NOMO-1 (cell line): ENCODE measurements around the gene GLOD4.
A peak's percentile ranks its signal among the peaks of the same experiment; 100 is the strongest.
"Not testable (repeated sequence)": the region's sequence is repeated elsewhere in the genome, so short reads cannot be mapped to it uniquely, and the experiment has no call there.

Source experiments
- DNase-seq, 2 experiments: peaks; one replicate each; lab custom pipeline; 2025; ENCODE audit not compliant: unreplicated experiment in 2 of 2; lab: John Stamatoyannopoulos, UW

GLOD4 gene, protein sequence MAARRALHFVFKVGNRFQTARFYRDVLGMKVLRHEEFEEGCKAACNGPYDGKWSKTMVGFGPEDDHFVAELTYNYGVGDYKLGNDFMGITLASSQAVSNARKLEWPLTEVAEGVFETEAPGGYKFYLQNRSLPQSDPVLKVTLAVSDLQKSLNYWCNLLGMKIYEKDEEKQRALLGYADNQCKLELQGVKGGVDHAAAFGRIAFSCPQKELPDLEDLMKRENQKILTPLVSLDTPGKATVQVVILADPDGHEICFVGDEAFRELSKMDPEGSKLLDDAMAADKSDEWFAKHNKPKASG

DNA sequence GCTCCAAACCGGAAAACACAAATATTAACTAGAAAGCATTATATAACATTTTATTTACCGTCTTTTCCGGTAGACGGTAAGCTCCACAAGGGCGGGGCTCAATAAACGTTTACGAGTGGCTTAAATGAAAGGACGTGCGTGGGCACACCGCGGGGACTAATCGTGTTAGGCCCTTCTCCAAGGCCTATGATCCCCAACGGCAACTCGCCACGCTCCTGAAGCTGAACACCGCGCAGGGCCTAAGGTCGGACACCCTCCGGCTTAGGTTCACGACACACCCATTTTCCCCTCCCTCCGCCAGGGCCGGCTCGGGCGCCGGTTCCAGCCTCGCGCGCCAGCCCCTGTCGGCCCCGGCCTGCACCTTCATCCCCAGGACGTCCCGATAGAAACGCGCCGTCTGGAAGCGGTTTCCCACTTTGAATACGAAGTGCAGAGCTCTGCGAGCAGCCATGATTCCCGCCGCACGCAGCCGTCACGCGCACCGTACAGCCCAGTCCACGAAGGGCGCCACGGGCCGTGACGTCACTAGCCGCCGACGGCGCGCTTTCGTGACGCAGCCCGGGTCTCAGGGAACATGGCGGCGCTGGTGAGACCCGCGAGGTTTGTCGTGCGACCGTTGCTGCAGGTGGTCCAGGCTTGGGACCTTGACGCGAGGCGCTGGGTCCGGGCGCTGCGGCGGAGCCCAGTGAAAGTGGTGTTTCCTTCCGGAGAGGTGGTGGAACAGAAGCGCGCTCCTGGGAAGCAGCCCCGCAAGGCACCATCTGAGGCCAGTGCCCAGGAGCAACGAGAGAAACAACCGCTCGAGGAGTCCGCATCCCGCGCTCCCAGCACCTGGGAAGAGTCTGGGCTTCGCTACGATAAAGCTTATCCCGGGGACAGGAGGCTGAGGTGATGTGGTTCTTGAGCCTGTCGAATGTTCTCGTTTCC is at the start of gene GLOD4, which contains the start of gene MRM3:
Gene GLOD4 (minus strand): TSS at position 476 of the 927 bp plus-strand sequence. CDS start 25 bp downstream, at position 451.
Gene MRM3 (plus strand): TSS at position 549 of the 927 bp plus-strand sequence. CDS start 26 bp downstream, at position 575.
- DNase-seq: peak; percentile 76 to 77

DNA sequence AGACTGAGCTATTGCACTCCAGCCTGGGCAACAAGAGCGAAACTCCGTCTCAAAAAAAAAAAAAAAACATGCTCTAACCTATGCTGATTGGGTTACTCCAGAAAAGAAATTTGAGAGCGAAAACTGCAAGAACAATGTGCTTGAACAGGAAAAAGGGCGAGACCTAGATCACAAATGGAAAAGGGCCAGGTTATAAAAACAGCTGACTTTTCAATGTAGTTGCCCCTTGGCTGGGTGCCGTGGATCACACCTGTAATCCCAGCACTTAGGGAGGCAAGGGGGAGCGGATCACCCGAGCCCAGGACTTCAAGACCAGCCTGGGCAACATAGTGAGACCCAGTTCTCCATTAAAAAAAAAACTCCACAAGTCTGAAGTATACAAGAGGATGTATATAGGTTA is 48.9 kb upstream of the GLOD4 start:
- DNase-seq: no peak

DNA sequence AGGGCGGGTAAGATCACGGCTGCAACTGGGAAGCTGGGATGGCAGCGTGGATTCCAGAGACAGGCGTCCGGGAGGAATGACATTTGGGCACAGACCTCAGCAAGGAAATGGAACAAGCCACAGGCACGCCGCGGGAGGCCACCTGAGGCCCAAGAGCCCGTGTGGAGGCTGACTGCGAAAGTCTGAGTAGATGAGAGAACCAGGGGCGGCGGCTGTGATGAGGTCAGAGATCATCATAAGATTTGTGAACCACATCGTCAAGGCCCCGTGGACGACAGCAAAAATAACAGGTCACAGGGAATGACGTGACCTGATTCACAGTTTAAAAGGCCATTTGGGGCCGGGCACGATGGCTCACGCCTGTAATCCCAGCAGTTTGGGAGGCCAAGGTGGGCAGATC is 48.3 kb upstream of the GLOD4 start:
- DNase-seq: no peak

DNA sequence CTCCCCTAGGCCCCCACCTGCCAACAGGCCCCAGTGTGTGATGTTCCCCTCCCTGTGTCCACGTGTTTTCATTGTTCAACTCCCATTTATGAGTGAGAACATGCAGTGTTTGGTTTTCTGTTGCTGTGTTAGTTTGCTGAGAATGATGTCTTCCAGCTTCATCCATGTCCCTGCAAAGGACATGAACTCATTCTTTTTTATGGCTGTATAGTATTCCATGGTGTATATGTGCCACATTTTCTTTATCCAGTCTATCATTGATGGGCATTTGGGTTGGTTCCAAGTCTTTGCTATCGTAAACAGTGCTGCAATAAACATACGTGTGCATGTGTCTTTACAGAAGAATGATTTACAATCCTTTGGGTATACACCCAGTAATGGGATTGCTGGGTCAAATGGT is 47.5 kb upstream of the GLOD4 start:
- DNase-seq: not testable (repeated sequence)

DNA sequence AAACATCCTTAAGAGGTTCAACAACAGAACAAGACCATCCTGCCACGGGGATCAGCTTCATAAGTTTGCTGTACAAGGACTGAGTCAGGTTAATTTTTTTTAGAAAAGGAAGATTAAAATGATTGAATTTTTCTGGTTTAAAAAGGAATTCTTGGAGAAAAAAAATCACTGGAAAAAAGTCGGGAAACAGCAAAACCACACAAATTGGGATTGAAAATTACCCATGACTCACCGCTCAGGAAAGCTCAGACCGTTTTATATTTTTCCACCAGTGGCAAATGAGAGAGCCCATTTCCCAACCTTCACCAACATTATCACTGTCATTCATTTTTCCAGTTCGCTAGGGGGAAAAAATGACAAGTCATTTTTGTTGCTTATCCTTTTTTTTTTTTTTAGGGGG is 46.7 kb upstream of the GLOD4 start:
- DNase-seq: no peak

DNA sequence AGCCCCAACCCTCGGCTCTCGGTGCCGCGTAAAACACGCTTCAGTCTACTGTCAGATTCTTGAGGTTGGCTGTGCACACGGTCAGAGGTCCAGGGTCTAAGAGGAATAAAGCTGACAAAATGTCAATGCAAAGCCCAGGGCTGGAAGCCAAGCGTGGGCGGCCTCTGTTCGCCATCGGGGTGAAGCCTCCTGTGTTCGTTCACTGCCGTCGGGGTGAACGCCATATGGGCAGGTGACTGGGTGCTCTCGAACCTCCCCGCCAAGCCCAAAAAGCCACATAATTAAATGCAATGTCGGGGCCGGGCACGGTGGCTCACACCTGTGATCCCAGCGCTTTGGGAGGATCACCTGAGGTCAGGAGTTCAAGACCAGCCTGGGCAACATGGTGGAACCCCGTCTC is 44.7 kb upstream of the GLOD4 start:
- DNase-seq: no peak

DNA sequence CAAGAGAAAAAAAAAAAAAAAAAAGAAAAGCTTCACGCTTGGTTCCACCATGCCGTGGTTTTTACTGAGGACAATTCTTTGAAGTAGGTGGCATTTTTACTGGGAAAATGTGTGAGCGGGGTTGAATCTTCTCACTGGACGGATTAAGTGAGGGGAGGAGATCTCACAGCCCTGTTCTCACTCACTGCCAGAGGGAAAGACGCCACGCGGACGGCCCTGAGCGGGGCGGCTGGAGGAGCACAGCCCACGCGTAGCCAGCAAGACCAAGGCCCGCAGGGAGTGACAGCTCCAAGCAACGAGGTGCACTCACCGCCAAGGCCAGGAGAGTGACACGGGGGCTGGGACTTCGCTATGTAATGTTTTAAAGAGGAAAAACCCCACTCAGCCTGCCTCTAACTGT is 43.1 kb upstream of the GLOD4 start:
- no peak for DNase-seq

DNA sequence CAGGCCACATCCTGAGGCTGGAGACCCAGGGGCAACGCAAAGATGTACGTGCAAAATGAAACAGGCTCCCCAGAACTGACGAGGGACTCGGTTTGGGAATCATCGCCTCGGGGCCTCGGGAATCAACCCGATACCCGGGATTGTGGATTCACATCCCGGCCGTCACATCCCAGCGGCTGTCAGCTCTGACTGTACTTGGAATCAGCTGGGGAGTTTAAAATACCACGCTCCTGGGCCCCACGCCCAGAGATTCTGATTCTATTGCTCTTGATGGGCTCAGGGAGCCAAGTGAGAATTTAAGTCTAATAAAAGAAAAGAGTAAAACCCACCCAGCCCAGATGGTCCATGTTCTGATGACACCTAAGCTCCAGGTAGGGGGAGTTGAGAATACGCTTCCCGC is 42.3 kb upstream of the GLOD4 start:
- no peak for DNase-seq

DNA sequence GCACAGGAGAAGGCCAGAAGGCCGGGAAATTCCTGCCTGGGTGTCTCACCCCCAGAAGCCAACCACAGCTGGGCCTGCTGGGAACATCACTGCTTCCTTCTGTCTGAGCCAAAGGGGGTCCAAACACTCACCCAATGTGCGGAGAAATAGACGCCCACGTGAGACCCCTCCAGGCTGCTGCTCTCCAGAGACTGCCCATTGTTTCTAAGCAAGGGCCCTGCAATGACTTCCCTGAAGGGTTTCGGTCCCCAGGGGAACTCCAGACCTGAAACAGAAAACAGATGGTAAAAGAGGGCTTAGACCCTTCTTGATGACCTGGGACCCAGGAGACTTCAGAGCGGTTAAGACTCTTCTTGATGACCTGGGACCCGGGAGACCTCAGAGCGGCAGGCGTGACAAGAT is 41.4 kb upstream of the GLOD4 start:
- no peak for DNase-seq

DNA sequence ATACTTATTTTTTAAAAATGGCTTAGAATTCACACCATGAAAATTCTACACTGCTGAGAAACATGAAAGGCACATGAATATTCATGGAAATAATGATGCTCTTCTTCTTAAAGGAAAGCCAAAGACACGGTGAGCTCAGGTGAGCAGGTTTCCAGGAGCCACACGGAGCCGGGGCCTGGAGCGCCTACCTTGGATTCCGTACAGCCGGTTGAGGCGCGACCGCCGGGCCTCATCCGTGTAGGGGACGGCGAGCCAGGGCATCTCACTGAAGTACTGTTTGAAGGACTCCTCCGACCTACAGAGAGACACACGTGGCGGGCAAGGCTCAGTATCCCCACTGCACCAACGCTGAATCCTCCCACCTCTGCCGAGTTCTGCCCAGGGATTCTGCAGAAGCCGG is 37.2 kb upstream of the GLOD4 start:
- DNase-seq: no peak

DNA sequence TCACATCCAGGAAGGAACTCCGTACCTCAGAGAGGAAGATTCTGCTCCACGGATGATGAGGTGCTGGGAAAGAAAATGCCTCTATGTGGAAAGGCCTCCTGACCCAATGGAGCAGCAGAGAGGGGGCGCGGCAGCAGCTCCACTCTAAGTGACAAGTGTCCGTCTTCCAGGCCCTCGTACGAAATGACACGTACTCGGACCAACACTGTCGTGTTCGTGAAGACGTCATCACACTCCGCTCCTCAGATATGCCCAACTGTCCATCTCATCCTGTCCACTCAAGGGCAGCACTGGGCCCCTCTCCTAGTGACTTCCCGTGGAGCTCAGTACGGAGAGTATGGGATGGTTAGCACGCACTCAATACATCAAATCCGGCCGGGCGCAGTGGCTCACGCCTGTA is 32.3 kb upstream of the GLOD4 start:
- no peak for DNase-seq

DNA sequence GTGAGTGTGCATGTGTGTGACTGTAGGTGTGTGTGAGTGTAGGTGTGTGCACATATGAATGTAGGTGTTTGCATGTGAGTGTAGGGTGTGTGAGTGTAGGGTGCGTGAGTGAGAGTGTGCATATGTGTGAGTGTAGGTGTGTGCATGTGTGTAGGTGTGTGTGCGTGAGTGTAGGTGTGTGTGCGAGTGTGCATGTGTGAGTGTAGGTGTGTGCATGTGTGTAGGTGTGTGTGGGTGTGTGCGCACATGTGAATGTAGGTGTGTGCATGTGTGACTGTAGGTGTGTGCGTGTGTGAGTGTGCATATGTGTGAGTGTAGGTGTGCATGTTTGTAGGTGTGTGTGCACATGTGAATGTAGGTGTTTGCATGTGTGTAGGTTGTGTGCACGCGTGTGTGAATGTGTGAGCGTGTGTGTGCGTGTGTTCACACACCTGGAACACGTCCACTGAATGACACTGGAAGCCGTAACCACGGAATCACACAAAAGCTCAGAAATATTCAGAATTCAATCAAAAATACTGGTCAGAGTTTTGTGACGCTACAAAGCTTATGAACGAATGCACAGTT is 30.6 kb upstream of the GLOD4 start:
- DNase-seq: no peak

DNA sequence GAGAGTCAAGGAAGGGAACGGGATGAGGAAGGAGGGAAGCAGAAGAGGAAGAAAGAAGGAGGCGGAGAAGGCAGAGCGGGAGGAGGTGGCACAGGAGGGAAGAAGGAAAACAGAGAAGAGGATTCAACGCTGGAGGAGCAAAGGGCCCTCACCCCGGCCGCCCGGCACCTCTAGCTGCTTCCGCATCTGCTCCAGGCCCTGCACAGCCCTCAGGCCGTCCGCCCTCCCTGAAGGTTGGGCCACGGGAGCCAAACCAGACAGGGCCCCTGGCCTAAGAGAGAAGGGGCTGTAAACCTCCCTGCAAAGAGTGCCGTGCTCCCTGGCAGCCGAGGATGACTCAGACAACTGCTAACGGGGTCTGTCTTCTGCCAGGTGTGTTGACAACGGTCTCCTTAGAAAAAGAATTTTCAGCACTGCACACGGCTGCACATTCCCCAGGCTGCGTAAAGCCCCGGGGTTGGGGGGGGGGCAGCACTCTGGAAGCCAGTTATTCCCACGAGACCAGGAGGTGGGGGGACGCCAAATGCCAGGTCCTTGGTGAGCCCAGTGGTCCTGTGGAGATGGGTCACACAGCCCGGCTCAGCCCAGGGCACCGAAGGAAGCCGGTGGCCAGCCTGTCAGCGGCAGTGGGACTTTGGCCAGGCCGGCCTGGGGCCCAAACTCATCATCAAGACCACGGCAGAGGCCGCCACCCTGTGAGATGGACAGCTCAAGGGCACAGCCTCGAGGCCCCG is 29.1 kb upstream of the GLOD4 start:
- no peak for DNase-seq

DNA sequence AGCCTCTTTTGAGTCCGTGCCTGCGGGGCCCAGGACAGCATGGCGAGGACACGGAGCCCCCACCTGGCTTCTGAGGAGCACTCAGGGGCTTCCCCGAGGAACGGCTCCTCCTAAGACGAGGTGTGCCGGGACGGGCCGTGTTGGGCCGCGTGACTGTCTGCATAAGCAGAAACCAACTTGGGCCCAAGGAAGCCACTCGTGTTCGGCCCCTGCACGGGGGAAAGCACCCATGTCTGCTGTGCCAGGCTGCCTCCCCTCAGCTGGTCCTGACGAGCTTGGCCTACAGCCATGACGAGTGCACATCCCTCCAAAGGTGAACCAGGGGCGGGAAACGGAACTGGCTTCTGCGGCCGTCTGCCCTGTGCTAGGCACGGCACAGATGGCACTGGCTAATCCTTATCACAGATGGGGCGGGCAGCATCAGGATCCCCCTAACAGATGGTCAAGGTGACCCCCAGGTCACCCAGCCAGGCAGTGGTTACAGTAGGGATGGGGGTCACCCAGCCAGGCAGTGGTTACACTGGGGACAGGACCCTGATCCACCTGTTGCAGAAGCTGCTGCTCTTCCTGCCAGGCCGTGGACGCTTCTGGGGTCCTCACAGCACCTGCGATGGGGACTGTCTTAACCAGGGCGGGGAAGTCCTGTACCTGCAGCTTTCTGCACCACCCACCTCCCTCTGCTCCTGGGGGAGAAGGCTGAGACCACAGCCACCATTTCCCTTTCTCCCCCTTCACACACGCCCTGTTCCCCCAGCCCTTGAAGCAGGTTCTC is 25.6 kb upstream of the GLOD4 start:
- DNase-seq: no peak

DNA sequence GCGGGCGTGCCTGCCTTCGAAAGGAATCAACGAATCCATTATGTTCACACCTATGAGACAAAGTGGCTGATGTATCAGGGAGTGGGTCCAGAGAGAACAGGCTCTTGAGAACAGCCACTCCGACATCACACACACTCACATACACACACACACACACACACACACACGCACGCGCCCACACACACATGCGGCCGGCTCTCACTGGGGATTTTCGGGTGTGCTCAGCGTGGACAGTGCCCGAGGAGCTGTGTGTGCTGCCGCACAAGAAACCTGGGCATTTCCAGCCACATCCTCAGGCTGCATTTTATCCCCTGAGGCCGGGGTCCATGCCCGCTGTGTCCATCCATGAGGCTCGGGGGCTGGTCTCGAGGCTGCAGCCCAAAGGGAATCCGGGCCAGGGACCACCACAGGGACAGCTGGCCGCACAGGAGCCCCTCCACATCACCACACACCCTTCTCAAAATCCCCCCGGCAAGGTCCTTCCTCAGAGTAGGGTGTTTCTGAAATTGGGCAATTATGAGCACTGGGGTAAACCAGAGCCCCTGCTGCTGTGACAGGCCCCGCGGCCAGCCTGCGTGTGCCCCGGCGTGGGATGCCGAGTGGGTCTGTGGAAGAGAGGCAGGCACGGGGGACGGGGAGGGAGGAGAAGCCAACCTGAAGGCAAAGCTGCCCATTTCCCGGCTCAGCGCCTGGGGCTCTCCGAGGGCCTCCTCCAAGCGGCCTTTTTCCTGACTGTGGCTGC is 24.9 kb upstream of the GLOD4 start:
- no peak for DNase-seq

DNA sequence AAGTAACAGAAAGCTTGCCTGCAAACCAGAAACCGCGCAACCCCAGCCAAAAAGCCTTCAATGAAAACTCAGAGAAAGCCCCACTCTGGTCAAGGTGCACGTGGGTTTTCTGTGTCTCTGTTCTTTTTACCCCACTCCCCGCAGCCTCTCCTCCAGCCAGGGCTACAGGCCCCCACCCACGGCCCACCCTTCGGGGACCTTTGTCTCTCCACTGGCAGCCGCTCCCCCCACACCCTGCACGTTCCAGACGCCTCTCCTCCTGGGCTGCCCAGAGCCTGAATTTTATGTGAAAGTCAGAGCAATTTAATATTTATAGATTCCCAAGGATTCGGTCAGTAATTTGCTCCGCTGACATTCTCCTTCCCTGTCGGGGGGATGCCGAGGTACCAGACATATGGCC is 24.3 kb upstream of the GLOD4 start:
- DNase-seq: no peak

DNA sequence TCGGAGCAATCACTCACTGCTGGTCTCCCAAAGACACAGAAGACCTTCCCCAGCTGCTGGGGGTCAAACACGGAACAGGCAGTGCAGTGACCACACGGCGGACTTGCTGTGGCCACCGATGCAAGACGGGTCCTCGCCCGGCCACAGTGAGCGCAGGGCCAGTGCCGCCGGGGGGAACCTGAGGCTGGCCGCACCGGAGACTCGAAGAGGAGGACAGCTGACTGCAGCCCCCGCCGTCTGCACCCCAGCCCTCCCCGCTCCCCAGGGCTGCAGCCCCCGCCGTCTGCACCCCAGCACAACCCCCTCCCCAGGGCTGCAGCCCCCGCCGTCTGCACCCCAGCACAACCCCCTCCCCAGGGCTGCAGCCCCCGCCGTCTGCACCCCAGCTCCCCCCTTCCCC is 23.8 kb upstream of the GLOD4 start:
- not testable (repeated sequence) for DNase-seq

DNA sequence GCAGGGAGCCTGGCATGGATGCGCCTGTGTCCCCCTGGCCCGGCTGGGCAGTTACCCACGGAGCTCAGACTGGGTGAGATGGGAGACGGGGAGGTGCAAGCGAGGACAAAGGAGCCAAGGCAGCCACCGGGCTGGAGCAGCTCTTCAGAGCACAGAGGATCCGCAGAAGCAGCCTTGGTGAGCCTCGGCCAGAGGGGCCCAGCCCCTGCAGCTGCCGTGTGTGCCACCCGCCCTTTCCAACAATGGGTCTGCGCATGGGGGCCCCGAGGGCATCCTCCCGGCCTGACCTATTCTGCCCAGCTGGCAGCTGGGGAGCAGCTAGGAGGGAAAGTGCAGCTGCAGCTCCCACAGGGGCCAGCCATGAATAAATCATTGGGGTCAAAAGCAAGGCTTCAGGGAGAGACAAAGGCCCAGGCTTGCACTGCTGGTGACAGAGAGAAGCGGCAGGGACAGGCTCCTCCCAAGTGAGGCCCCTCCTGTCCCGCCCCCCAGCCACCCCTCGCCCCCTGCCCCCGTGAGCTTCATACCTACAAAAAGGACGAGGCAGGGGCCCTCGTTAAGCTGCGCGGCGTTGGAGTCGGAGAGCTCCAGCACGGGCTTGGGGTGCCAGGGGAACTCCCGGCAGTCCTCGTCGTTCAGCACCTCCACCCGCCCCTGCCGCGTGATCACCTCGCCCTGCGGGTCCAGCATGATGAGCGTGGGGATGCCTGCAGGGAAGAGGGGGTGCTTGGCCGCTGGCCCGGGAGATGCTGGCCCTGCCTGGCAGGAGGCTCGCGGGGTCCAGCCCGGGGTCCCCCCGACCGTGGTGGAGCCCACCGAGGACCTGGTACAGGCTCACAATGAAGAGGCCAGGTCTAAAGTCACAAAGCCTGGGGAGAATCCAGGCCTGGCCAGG is 22.7 kb upstream of the GLOD4 start:
- no peak for DNase-seq
